Measurements from ENCODE around the gene FIGNL1.
"Not testable (repeated sequence)": the region's sequence is repeated elsewhere in the genome, so short reads cannot be mapped to it uniquely, and the experiment has no call there.

FIGNL1 gene

GRCh38 chr7:50470250-50471163, 20.4 kb upstream of the FIGNL1 start:
- peak; percentile 18 for DNase-seq

- no peak for DNase-seq
Observed at GRCh38 chr7:50469181-50469580, 19.0 kb upstream of the FIGNL1 start.

- peak; percentile 41 for DNase-seq
Observed at GRCh38 chr7:50467817-50468610, 17.9 kb upstream of the FIGNL1 start.

- DNase-seq = no peak
Observed at GRCh38 chr7:50466815-50467585, 16.9 kb upstream of the FIGNL1 start.

GRCh38 chr7:50463035-50463434, 12.9 kb upstream of the FIGNL1 start:
- peak; percentile 44 for DNase-seq

- no peak for DNase-seq
Observed at GRCh38 chr7:50462361-50462760, 12.2 kb upstream of the FIGNL1 start.

- DNase-seq = no peak
Observed at GRCh38 chr7:50461695-50462094, 11.5 kb upstream of the FIGNL1 start.

- not testable (repeated sequence) for DNase-seq
Observed at GRCh38 chr7:50459183-50459582, 9.0 kb upstream of the FIGNL1 start.

GRCh38 chr7:50458651-50459050, 8.5 kb upstream of the FIGNL1 start:
- DNase-seq = not testable (repeated sequence)

- no peak for DNase-seq
Observed at GRCh38 chr7:50456371-50457123, 6.4 kb upstream of the FIGNL1 start.

- DNase-seq = no peak
Observed at GRCh38 chr7:50455658-50456057, 5.5 kb upstream of the FIGNL1 start.

GRCh38 chr7:50454968-50455367, 4.8 kb upstream of the FIGNL1 start:
- no peak for DNase-seq

GRCh38 chr7:50450590-50451032, 461 bp upstream of the FIGNL1 start:
- peak; percentile 64 for DNase-seq

- no peak for DNase-seq
Observed at GRCh38 chr7:50449501-50449880, 659 bp downstream of the FIGNL1 start.

- no peak for DNase-seq
Observed at GRCh38 chr7:50448823-50449222, 1.3 kb downstream of the FIGNL1 start.

GRCh38 chr7:50446542-50446960, 3.6 kb downstream of the FIGNL1 start:
- no peak for DNase-seq

- no peak for DNase-seq
Observed at GRCh38 chr7:50436133-50436806, 13.9 kb downstream of the FIGNL1 start.

GRCh38 chr7:50431722-50432305, 18.3 kb downstream of the FIGNL1 start:
- DNase-seq = no peak

GRCh38 chr7:50431316-50431715, 18.8 kb downstream of the FIGNL1 start:
- no peak for DNase-seq

GRCh38 chr7:50428911-50429310, 21.2 kb downstream of the FIGNL1 start:
- DNase-seq = no peak

- DNase-seq = no peak
Observed at GRCh38 chr7:50427518-50427917, 22.6 kb downstream of the FIGNL1 start.

Measured in NCI-H2171 treated with DMSO at 0.1 percent for 48 hours (cell line).